Islet precursor cell (in vitro differentiated cells): ENCODE measurements around the gene AGR3.
"Not testable (repeated sequence)": the region's sequence is repeated elsewhere in the genome, so short reads cannot be mapped to it uniquely, and the experiment has no call there.

Experiments used
- DNase-seq: peaks from one replicate; pipeline ENCODE4 v3.0.0-alpha.2; 2018

AGR3 gene

GRCh38 chr7:16889851-16890415, 8.2 kb upstream of the AGR3 start:
- no peak for DNase-seq

GRCh38 chr7:16889305-16889704, 7.5 kb upstream of the AGR3 start:
- no peak for DNase-seq

- no peak for DNase-seq
Observed at GRCh38 chr7:16883918-16884317, 2.1 kb upstream of the AGR3 start.

- no peak for DNase-seq
Observed at GRCh38 chr7:16880554-16880953, 1.2 kb downstream of the AGR3 start.

DNA sequence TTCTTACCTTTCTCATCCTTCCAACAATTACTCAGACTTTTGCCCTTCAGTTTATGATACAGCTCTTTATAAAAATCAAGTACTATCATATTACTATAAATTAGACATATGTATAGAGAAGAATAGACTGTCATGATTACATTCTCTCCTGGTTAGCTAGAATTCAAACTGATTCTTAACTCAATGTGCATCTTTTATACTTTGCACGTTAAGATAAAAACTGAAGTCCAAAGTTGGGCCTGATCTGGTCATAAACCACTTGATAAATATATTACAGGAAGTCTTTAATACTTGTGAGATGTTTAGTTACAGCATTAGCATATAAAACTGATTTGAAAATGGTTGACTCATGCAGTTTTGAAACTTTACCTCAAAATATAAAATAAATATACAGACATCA, 2.6 kb downstream of the AGR3 start:
- DNase-seq: no peak

GRCh38 chr7:16875861-16876260, 5.9 kb downstream of the AGR3 start:
- DNase-seq: no peak

DNA sequence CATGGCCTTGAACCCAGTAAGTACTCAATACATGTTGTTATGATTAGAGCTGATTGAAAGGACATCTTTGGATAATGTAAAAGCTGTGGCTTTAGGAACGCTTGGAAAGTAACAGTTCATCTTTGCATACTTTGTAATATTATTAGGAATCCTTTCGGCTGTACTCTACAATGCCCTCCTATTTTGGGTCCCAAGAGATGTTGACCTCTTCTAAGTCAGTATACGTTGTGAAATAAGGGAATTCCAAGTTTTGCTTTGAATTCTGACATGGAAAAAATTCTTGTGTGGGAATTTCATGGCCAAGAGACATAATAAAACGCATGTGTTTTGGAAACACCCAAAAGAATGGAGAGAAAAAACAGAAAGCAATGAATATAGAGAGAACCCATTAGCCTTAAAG, 7.7 kb downstream of the AGR3 start:
- no peak for DNase-seq

- DNase-seq: no peak
Observed at GRCh38 chr7:16867328-16867727, 14.5 kb downstream of the AGR3 start.

DNA sequence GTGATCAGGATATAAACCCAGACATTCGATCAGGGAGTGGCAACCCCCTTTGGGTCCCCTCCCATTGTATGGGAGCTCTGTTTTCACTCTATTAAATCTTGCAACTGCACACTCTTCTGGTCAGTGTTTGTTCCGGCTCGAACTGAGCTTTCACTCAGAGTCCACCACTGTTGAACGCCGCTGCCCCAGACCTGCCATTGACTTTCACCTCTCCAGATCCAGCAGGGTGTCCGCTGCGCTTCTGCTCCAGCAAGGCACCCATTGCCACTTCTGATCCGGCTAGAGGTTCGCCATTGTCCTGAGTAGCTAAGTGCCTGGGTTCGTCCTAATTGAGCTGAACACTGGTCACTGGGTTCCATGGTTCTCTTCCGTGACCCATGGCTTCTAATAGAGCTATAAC, 28.6 kb downstream of the AGR3 start:
- DNase-seq: not testable (repeated sequence)

DNA sequence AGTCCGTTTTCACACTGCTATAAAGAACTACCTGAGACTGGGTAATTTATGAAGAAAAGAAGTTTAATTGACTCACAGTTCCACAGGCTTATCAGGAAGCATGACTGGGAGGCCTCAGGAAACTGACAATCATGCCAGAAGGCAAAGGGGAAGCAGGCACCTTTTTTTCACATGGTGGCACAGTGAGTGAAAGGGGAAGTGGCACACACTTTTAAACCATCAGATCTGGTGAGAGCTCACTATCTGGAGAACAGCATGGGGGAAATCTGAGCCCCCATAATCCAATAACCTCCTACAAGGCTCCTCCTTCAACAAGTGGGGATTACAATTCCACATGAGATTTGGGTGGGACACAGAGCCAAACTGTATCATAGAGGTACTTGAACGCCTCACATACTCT, 30.0 kb downstream of the AGR3 start:
- DNase-seq: no peak

GRCh38 chr7:16850614-16851466, 30.9 kb downstream of the AGR3 start:
- DNase-seq: no peak

DNA sequence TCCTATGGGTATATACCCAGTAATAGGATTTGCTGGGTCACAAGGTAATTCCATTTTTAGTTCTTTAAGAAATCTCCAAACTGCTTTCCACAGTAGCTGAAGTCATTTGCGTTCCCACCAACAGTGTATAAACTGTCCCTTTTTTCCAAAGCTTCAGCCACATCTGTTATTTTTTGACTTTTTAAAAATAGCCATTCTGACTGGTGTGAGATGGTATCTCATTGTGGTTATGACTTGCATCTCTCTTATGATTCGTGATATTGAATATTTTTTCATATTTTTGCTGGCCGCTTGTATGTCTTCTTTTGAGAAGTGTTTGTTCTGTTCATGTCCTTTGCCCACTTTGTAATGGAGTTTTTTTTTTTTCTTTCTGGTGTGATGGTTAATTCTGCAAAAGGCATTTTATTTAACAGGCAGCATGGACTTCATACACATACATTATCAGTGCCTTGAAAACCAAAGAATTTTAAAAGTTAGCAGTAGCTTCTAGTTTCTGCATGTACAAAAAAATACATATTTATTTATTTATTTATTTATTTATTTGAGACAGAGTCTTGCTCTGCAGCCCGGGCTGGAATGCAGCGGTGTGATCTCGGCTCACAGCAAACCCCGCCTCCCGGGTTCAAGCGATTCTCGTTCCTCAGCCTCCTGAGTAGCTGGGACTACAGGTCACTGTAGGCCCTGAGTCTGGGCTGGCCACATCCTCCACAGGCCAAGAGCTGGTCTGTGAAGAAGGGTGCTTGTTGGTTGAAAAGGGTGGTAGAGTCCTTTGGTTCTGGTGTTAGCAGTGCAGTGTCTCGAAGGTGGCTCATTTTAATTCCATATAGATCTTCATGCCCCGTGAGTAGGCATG, 32.3 kb downstream of the AGR3 start:
- DNase-seq: no peak

DNA sequence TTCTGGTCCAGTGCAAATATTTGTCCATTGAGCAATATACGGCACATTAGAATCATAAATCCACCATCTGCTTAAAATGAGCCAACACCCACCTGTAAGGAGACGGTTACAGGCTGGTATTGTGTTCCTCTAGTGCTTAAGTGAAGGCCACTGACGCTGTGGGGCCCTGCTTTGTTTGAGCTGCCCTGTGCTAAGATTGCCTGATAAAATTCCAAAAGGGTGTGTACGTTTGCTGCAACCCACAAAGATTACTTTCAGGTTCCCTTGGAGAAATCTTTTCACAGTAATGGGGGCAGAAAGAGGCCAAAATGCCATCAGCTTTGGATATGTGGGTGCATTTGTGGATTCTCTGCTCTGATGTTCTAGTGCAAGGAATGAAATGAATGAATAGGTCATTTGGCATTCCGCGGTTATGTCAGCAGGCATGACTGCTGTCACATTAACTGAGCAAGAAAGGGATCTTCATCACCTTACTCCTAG, 34.4 kb downstream of the AGR3 start:
- DNase-seq: peak; percentile 82

GRCh38 chr7:16846601-16847165, 35.1 kb downstream of the AGR3 start:
- no peak for DNase-seq

DNA sequence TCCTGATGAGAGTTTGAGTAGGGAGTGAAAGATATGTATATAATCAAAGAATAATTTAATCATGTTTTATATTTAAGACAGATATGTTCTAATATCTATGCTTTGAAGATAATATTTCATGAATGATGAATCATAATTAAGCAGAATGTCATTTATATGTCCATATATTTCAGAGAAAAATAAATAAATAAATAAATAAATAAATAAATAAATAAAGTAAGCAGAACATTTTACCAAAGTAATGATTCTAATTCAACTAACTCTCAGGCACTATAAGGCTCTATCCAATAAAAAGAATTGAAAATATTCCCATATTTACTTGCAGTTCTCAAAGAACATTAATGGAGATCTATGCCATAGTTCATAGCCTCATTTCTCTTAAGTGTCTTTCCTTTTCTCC, 36.0 kb downstream of the AGR3 start:
- no peak for DNase-seq

DNA sequence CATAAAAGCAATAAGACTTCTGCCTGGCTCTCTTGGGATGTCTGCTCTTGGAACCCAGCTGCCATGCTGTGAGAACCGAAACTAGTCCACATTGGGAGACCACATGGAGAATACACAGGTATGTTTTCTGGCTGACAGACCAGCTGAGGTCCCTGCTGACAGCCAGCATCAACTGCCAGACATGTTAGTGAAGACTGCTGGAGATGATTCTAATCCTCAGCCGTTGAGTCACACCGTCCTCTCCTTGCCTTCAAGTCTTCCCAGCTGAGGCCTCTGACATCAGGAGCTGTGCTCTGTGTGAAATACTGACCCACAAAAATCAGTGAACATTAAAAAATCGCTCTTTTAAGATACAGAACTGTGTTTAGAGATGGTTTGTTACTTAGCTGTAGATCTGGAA, 40.1 kb downstream of the AGR3 start:
- DNase-seq: peak; percentile 82

- DNase-seq: no peak
Observed at GRCh38 chr7:16840094-16840493, 41.7 kb downstream of the AGR3 start.

- DNase-seq: no peak
Observed at GRCh38 chr7:16839646-16840045, 42.1 kb downstream of the AGR3 start.

- no peak for DNase-seq
Observed at GRCh38 chr7:16838891-16839290, 42.9 kb downstream of the AGR3 start.

DNA sequence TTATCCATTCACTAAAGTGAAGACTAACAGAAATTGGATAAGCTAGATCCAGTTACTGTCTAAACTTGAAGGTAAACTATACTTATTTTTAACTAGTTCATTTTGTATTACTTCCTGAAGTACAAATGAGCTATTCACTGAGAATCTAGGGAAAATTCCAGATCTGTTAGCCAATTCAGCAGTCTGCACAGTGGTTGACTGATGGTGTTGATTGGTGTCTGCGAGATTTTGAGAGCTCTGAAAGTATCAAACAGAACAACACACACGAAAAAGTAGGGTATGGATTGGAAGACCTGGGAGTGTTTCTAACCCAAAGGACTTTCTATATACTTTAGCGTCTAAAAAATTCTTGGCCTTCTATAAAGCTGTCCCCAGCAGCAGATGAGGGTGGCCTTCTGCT, 43.4 kb downstream of the AGR3 start:
- no peak for DNase-seq

DNA sequence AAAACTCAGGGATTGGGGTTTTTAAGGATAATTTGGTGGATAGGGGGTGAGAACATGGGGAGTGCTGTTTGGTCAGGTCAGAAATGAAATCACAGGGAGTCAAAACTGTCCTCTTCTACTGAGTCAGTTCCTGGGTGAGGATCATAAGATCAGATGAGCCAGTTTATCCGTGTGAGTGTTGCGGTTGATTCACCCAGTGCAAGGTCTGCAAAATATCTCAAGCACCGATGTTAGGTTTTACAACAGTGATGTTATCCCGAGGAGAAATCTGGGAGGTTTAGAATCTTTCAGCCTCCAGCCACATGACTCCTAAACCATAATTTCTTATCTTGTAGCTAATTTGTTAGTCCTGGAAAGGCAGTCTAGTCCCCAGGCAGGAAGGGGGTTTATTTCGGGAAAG, 45.3 kb downstream of the AGR3 start:
- no peak for DNase-seq

DNA sequence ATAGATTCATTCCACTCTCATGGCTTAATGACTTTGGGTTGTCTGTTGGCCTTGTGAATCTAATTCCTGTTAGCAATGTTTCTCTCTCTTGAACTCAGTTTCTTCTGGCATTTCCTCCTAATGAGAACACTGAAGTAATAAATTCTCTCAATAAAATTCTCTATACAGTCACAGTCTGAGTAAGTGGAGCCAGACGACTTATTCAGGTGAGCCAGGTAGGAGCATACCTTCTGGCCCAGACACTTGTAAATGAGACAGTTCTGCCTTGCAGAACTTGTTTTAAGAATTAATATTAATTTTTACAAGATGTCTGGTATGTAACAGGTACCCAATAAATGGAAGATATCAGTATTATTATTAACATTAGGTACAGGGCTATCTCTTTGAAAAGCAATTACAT, 48.4 kb downstream of the AGR3 start:
- no peak for DNase-seq

- no peak for DNase-seq
Observed at GRCh38 chr7:16826060-16826459, 55.7 kb downstream of the AGR3 start.
